IMR-90 (cell line): Measurements from ENCODE around the gene C11orf71. TPM values are rescaled to one million over a fixed set of nuclear protein-coding genes. Genes with fewer than 3 reads are reported as not detected.

Experiments
- ATAC-seq: fragments of 200-7000 bp; cut with Tn5 transposase; 2 replicates; pipeline ENCODE4 v1.9.1; 2020; ENCODE audit warnings: low read depth, mild to moderate bottlenecking, moderate library complexity
- BruUV-seq: library from RNA; stranded (reverse); fragments of 400-500 nt; replicated peaks from 2 replicates; lab custom pipeline; 2021; lab: Mats Ljungman, UMichigan
- CTCF ChIA-PET: fragments of 300-600 bp; formaldehyde crosslinking; extraction: SDS; loops from one replicate; lab custom pipeline; 2021; ENCODE audit warnings: antibody characterized with exemption; lab: Yijun Ruan, JAX
- POLR2A ChIA-PET: fragments of 300-600 bp; sonication (Branson Sonifier 250); formaldehyde crosslinking; loops from one replicate; lab custom pipeline; 2022; ENCODE audit warnings: antibody characterized with exemption; ENCODE audit not compliant: unreplicated experiment; lab: Charles Lee
- DNase-seq: peaks from one replicate; pipeline ENCODE4 v3.0.0; 2013
- H2AFZ ChIP-seq: replicated peaks from 2 replicates; pipeline ENCODE3; 2013; ENCODE audit warnings: low read length, mild to moderate bottlenecking; ENCODE audit not compliant: poor library complexity
- H2AK5ac ChIP-seq: 2 replicates; pipeline ENCODE4 v1.6.1; 2013; ENCODE audit warnings: low read depth, low read length, inconsistent platforms
- H2AK9ac ChIP-seq: replicated peaks from 2 replicates; pipeline ENCODE3; 2013; ENCODE audit warnings: mild to moderate bottlenecking, low read depth, low read length, moderate library complexity; ENCODE audit not compliant: poor library complexity
- H2BK120ac ChIP-seq: 2 replicates; pipeline ENCODE4 v1.6.1; 2013; ENCODE audit warnings: low read depth, low read length, inconsistent platforms
- H2BK15ac ChIP-seq: 3 replicates; pipeline ENCODE4 v1.6.1; 2013; ENCODE audit warnings: low read depth, low read length, inconsistent platforms
- H2BK20ac ChIP-seq: 2 replicates; pipeline ENCODE4 v1.6.1; 2013; ENCODE audit warnings: low read depth, mild to moderate bottlenecking, inconsistent platforms, low read length, moderate library complexity
- H2BK5ac ChIP-seq: 2 replicates; pipeline ENCODE4 v1.6.1; 2013; ENCODE audit warnings: mild to moderate bottlenecking, low read depth, low read length, inconsistent platforms; ENCODE audit not compliant: poor library complexity, severe bottlenecking
- H3K14ac ChIP-seq: replicated peaks from 2 replicates; pipeline ENCODE4 v1.6.1; 2013; ENCODE audit warnings: low read depth, low read length, inconsistent platforms
- H3K18ac ChIP-seq: 2 replicates; pipeline ENCODE4 v1.6.1; 2013; ENCODE audit warnings: low read depth, low read length, control low read depth
- H3K23ac ChIP-seq: 2 replicates; pipeline ENCODE4 v1.6.1; 2013; ENCODE audit warnings: low read depth, low read length, inconsistent platforms
- H3K27ac ChIP-seq: 2 replicates; pipeline ENCODE4 v1.5.1; 2013; ENCODE audit warnings: mild to moderate bottlenecking, control low read depth, low read length; ENCODE audit not compliant: insufficient read depth
- H3K27me3 ChIP-seq: 2 replicates; pipeline ENCODE4 v1.6.1; 2013; ENCODE audit warnings: low read length; ENCODE audit not compliant: control insufficient read depth, insufficient read depth
- H3K36me3 ChIP-seq: 2 replicates; pipeline ENCODE4 v1.6.1; 2013; ENCODE audit warnings: low read length, mixed read lengths; ENCODE audit not compliant: control insufficient read depth, insufficient read depth
- H3K4ac ChIP-seq: 2 replicates; pipeline ENCODE4 v1.6.1; 2013; ENCODE audit warnings: low read depth, low read length, inconsistent platforms
- H3K4me1 ChIP-seq: 2 replicates; pipeline ENCODE4 v1.6.1; 2013; ENCODE audit warnings: low read length, mixed read lengths; ENCODE audit not compliant: control insufficient read depth, insufficient read depth
- H3K4me2 ChIP-seq: 2 replicates; pipeline ENCODE4 v1.6.1; 2013; ENCODE audit warnings: low read depth, mild to moderate bottlenecking, control low read depth, low read length, moderate library complexity
- H3K4me3 ChIP-seq: 2 replicates; pipeline ENCODE4 v1.5.1; 2013; ENCODE audit warnings: low read depth, mild to moderate bottlenecking, control low read depth, low read length, moderate library complexity; ENCODE audit not compliant: insufficient read depth
- H3K56ac ChIP-seq: 2 replicates; pipeline ENCODE4 v1.6.1; 2013; ENCODE audit warnings: low read length, inconsistent platforms; ENCODE audit not compliant: insufficient read depth; ENCODE audit errors: extremely low read depth
- H3K79me1 ChIP-seq, 2 experiments: 2 replicates each; pipeline ENCODE4 v1.6.1; 2013; ENCODE audit warnings: low read length in 2 of 2, inconsistent platforms in 1 of 2, low read depth in 1 of 2
- H3K9ac ChIP-seq: 2 replicates; pipeline ENCODE4 v1.6.1; 2013; ENCODE audit warnings: low read depth, low read length, control low read depth
- H3K9me1 ChIP-seq: 2 replicates; pipeline ENCODE4 v1.6.1; 2013; ENCODE audit warnings: low read length, inconsistent platforms; ENCODE audit not compliant: insufficient read depth
- H3K9me3 ChIP-seq: 2 replicates; pipeline ENCODE4 v1.6.1; 2013; ENCODE audit warnings: low read length; ENCODE audit not compliant: control insufficient read depth, insufficient read depth
- H4K20me1 ChIP-seq: 2 replicates; pipeline ENCODE4 v1.6.1; 2013; ENCODE audit warnings: low read length, inconsistent platforms; ENCODE audit not compliant: insufficient read depth
- H4K5ac ChIP-seq: 2 replicates; pipeline ENCODE4 v1.6.1; 2013; ENCODE audit warnings: mild to moderate bottlenecking, low read depth, low read length, control low read depth
- H4K8ac ChIP-seq, 2 experiments: 2 replicates each; pipeline ENCODE4 v1.6.1; 2013; ENCODE audit warnings: low read depth in 2 of 2, low read length in 2 of 2, control low read depth in 1 of 2, inconsistent platforms in 1 of 2
- H4K91ac ChIP-seq: 2 replicates; pipeline ENCODE4 v1.6.1; 2013; ENCODE audit warnings: low read depth, low read length, inconsistent platforms; ENCODE audit not compliant: insufficient read depth
- BHLHE40 ChIP-seq: fragments of 150-350 bp; IDR thresholded peaks from 2 replicates; pipeline ENCODE4 v1.6.1; 2016; ENCODE audit warnings: mild to moderate bottlenecking, low read depth, low read length
- MAFK ChIP-seq: IDR thresholded peaks from 2 replicates; pipeline ENCODE4 v1.6.1; 2012; ENCODE audit warnings: low read depth, low read length, improper control_type of control experiment
- MAZ ChIP-seq: IDR thresholded peaks from 2 replicates; pipeline ENCODE4 v1.6.1; 2012; ENCODE audit warnings: low read depth, mild to moderate bottlenecking, low read length, improper control_type of control experiment, moderate library complexity, borderline replicate concordance
- POLR2A ChIP-seq: IDR thresholded peaks from 2 replicates; pipeline ENCODE4 v1.6.1; 2012; ENCODE audit warnings: mild to moderate bottlenecking, low read depth, low read length
- RAD21 ChIP-seq: IDR thresholded peaks from 2 replicates; pipeline ENCODE4 v1.6.1; 2012; ENCODE audit warnings: low read length, improper control_type of control experiment
- RCOR1 ChIP-seq: IDR thresholded peaks from 2 replicates; pipeline ENCODE4 v1.6.1; 2012; ENCODE audit warnings: mild to moderate bottlenecking, low read length, improper control_type of control experiment; ENCODE audit not compliant: insufficient replicate concordance
- RFX5 ChIP-seq: IDR thresholded peaks from 2 replicates; pipeline ENCODE4 v1.8.0; 2012; ENCODE audit warnings: low read depth, mild to moderate bottlenecking, low read length, moderate library complexity
- SMC3 ChIP-seq: fragments of 150-350 bp; IDR thresholded peaks from 2 replicates; pipeline ENCODE4 v1.6.1; 2016; ENCODE audit warnings: low read depth, mild to moderate bottlenecking, antibody characterized with exemption, low read length, moderate library complexity
- USF2 ChIP-seq: fragments of 150-350 bp; IDR thresholded peaks from 2 replicates; pipeline ENCODE4 v1.6.1; 2017; ENCODE audit warnings: mild to moderate bottlenecking, antibody characterized with exemption, low read length, low read depth
- WGBS, 2 experiments: methylation state at CpG; one replicate each; pipeline versions ENCODE4 v1.1.5 to v1.1.7; 2013; ENCODE audit warnings: missing lambda C conversion rate in 2 of 2; ENCODE audit not compliant: insufficient read length in 1 of 2; ENCODE audit errors: extremely low coverage in 2 of 2; 5-methylcytosine and 5-hydroxymethylcytosine counted together
- dilution Hi-C: fragments of 300-500 bp; cut with HindIII; formaldehyde crosslinking; loops from one replicate; pipeline ENCODE4 v1.14.3; 2018; ENCODE audit warnings: low sequenced_read_pairs; ENCODE audit not compliant: unreplicated experiment
- in situ Hi-C: fragments of 300-500 bp; cut with MboI; formaldehyde crosslinking; loops from 3 replicates; pipeline ENCODE4 v1.14.3; 2019; ENCODE audit warnings: low sequenced_read_pairs, inconsistent platforms, mixed read lengths
- intact Hi-C: fragments of 100-400 bp; cut with micrococcal nuclease; formaldehyde crosslinking; loops from 2 replicates; pipeline ENCODE4 v1.10.0; 2022
- polyA plus RNA-seq, 3 experiments: library from polyadenylated mRNA; depleted of rRNA; stranded (reverse); fragments of >200 nt; gene quantifications; 2 replicates each; pipeline ENCODE4 v1.2.3, GENCODE V29; 2012; ENCODE audit warnings: low replicate concordance in 1 of 3
- total RNA-seq: library from RNA; depleted of rRNA; stranded (reverse); fragments of >200 nt; gene quantifications from 2 replicates; pipeline ENCODE4 v1.2.3, GENCODE V29; 2012

Gene C11orf71
- total and polyA plus RNA-seq, 2 of the 4 experiments (the other 2 are of a cell fraction), result 2.3 to 3.7 TPM

- ChIA-PET CTCF (interaction anchor here (1.0 to 1.8 kb wide), 2 partner anchors 15 to 16 kb away, joined by 3 to 7 read pairs; no protein-coding TSS in a partner anchor), POLR2A (no interaction called here)
- H3K79me1 ChIP-seq, result no peaks in the 10 kb centered on the region
- no peak overlapping the region for H4K8ac ChIP-seq
- no peak overlapping the region for H2BK20ac ChIP-seq
- no peak overlapping the region for H2BK5ac ChIP-seq
- in situ Hi-C loops, result no loop called here
- peaks cover 3% of the 10 kb centered on the region for H3K4me1 ChIP-seq
- H3K4me2 ChIP-seq, result no peak overlapping the region
- H3K4ac ChIP-seq, result no peak overlapping the region
- TF ChIP-seq MAZ, result no peak
- no peak for TF ChIP-seq SMC3
- no peak for TF ChIP-seq POLR2A
- TF ChIP-seq RCOR1, result no peak
- TF ChIP-seq MAFK, result no peak
- no peak for TF ChIP-seq USF2
- TF ChIP-seq RFX5, result no peak
- TF ChIP-seq BHLHE40, result no peak
- TF ChIP-seq RAD21, result no peak
- H2BK120ac ChIP-seq, result no peak overlapping the region
- peaks cover 1% of the 10 kb centered on the region for H3K9me1 ChIP-seq
- H3K27me3 ChIP-seq, result no peaks in the 10 kb centered on the region
- H3K4me3 ChIP-seq, result no peak overlapping the region
- no peaks in the 10 kb centered on the region for H3K9me3 ChIP-seq
- intact Hi-C loops, result no loop called here
- no peak overlapping the region for H3K9ac ChIP-seq
- no peak overlapping the region for H3K23ac ChIP-seq
- no peak overlapping the region for H3K27ac ChIP-seq
- no peak overlapping the region for H4K91ac ChIP-seq
- DNase-seq (no peak), ATAC-seq (no peak)
- H2BK15ac ChIP-seq, result no peak overlapping the region
- H3K56ac ChIP-seq, result no peak overlapping the region
- H4K5ac ChIP-seq, result no peak overlapping the region
- dilution Hi-C loops, result no loop called here
- no CpG with 5 or more reads among the region's 3 CpGs for WGBS, 2 experiments
- BruUV-seq, result no TSS peak
- H2AK5ac ChIP-seq, result no peak overlapping the region
- no peak overlapping the region for H2AK9ac ChIP-seq
- no peaks in the 10 kb centered on the region for H3K36me3 ChIP-seq
- no peaks in the 10 kb centered on the region for H4K20me1 ChIP-seq
- H2AFZ ChIP-seq, result no peak overlapping the region
- no peak overlapping the region for H3K18ac ChIP-seq
- H3K14ac ChIP-seq, result no peak overlapping the region
These were observed 17.8 kb downstream of the C11orf71 start for GRCh38 chr11:114382509-114382908.
